Trophoblast cell (in vitro differentiated cells and primary cell): Measurements from ENCODE around the gene DNAAF8.

ENCODE experiments used
- DNase-seq, 2 donors: peaks; one replicate each; pipeline ENCODE4 v3.0.0-alpha.2; 2016
- H2AFZ ChIP-seq: 2 replicates; pipeline ENCODE4 v1.6.1; 2013; ENCODE audit warnings: low read length, moderate library complexity, mild to moderate bottlenecking; ENCODE audit not compliant: insufficient read depth, poor library complexity
- H2AK5ac ChIP-seq: 2 replicates; pipeline ENCODE4 v1.6.1; 2013; ENCODE audit warnings: mild to moderate bottlenecking, low read length
- H2BK120ac ChIP-seq: 2 replicates; pipeline ENCODE4 v1.6.1; 2013; ENCODE audit warnings: low read length, mild to moderate bottlenecking, moderate library complexity; ENCODE audit not compliant: insufficient read depth, poor library complexity
- H2BK12ac ChIP-seq: 2 replicates; pipeline ENCODE4 v1.6.1; 2013; ENCODE audit warnings: mild to moderate bottlenecking, low read length, moderate library complexity
- H2BK5ac ChIP-seq: 2 replicates; pipeline ENCODE4 v1.6.1; 2013; ENCODE audit warnings: low read length, low read depth, moderate library complexity, mild to moderate bottlenecking; ENCODE audit not compliant: poor library complexity
- H3K14ac ChIP-seq: 2 replicates; pipeline ENCODE4 v1.6.1; 2013; ENCODE audit warnings: mild to moderate bottlenecking, low read length
- H3K18ac ChIP-seq: 2 replicates; pipeline ENCODE4 v1.6.1; 2013; ENCODE audit warnings: mild to moderate bottlenecking, low read length
- H3K23ac ChIP-seq: 2 replicates; pipeline ENCODE4 v1.6.1; 2013; ENCODE audit warnings: low read length
- H3K27ac ChIP-seq: 2 replicates; pipeline ENCODE4 v1.5.1; 2013; ENCODE audit warnings: low read depth, mild to moderate bottlenecking, inconsistent platforms, low read length, moderate library complexity
- H3K27me3 ChIP-seq: 2 replicates; pipeline ENCODE4 v1.6.1; 2013; ENCODE audit warnings: inconsistent platforms, mild to moderate bottlenecking, low read length, moderate library complexity; ENCODE audit not compliant: insufficient read depth
- H3K36me3 ChIP-seq, 2 experiments: 1 replicate in 1 of 2; 2 replicates in 1 of 2; pipeline ENCODE4 v1.6.1; 2013; ENCODE audit warnings: low read length in 2 of 2, mild to moderate bottlenecking in 2 of 2, moderate library complexity in 1 of 2; ENCODE audit not compliant: insufficient read depth in 2 of 2, control insufficient read depth in 1 of 2
- H3K4ac ChIP-seq: 2 replicates; pipeline ENCODE4 v1.6.1; 2013; ENCODE audit warnings: low read depth, mild to moderate bottlenecking, low read length, moderate library complexity
- H3K4me1 ChIP-seq, 2 experiments: 1 replicate in 1 of 2; 2 replicates in 1 of 2; pipeline ENCODE4 v1.6.1; 2013; ENCODE audit warnings: low read length in 2 of 2, mild to moderate bottlenecking in 2 of 2, moderate library complexity in 1 of 2; ENCODE audit not compliant: insufficient read depth in 2 of 2, control insufficient read depth in 1 of 2
- H3K4me2 ChIP-seq: 2 replicates; pipeline ENCODE4 v1.6.1; 2013; ENCODE audit warnings: inconsistent platforms, mild to moderate bottlenecking, low read length, moderate library complexity
- H3K4me3 ChIP-seq: 2 replicates; pipeline ENCODE4 v1.5.1; 2013; ENCODE audit warnings: mild to moderate bottlenecking, low read depth, low read length, inconsistent platforms
- H3K79me1 ChIP-seq: one replicate; pipeline ENCODE4 v1.6.1; 2013; ENCODE audit warnings: low read length
- H3K79me2 ChIP-seq: 2 replicates; pipeline ENCODE4 v1.6.1; 2013; ENCODE audit warnings: low read length, mild to moderate bottlenecking; ENCODE audit not compliant: control insufficient read depth, insufficient read depth, poor library complexity
- H3K9ac ChIP-seq: 2 replicates; pipeline ENCODE4 v1.6.1; 2013; ENCODE audit warnings: mild to moderate bottlenecking, low read length
- H3K9me3 ChIP-seq: 2 replicates; pipeline ENCODE4 v1.6.1; 2013; ENCODE audit warnings: low read depth, mild to moderate bottlenecking, control low read depth, inconsistent platforms, low read length; ENCODE audit not compliant: insufficient read depth
- H4K12ac ChIP-seq: 2 replicates; pipeline ENCODE4 v1.6.1; 2013; ENCODE audit warnings: low read depth, mild to moderate bottlenecking, low read length, moderate library complexity
- H4K8ac ChIP-seq: 2 replicates; pipeline ENCODE4 v1.6.1; 2013; ENCODE audit warnings: low read depth, mild to moderate bottlenecking, low read length, moderate library complexity
- H4K91ac ChIP-seq: one replicate; pipeline ENCODE4 v1.6.1; 2013; ENCODE audit warnings: low read depth, mild to moderate bottlenecking, low read length, moderate library complexity
- WGBS: extraction: QIAGEN DNeasy Blood & Tissue Kit; methylation state at CpG from one replicate; pipeline ENCODE4 v1.1.7; 2013; ENCODE audit warnings: missing lambda C conversion rate; ENCODE audit not compliant: insufficient read length, insufficient coverage; ENCODE audit errors: extremely low coverage; 5-methylcytosine and 5-hydroxymethylcytosine counted together

The DNAAF8 gene

DNA sequence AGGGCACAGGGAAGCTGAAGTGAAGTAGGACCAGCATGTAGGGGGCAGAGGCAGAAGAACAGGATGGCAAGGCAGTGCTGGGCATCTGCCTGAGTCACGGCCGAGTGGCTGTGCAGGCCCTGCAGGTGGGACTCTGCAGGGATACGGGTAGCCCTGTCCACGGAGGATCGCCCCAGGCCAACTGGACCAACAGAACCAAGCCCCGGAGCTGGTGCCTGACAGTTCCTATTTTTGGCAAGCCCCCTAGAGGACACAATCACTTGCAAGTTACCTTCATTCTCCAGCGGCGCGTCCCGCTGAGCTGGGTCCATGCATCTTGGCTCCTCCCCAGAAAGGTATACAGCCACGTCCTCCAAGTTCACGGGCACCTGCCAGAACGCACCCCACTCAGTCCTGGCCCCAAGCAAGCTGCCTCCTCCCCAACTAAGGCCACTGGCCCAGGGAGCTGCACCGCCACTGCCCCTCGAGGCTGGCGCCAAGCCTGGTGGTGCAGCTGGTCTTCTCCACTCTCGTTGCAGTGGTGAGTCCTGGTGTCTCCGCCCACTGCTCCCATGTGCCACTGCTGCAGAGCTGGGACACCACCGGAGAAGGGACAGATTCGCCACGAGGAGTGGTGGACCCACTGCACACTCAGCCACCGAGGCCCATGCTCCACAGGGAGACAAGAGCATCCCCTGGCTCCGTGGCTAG lies 26.0 kb downstream of the DNAAF8 start:
- no peaks in the 10 kb centered on the region for H3K27me3 ChIP-seq
- no peaks in the 10 kb centered on the region for H3K79me1 ChIP-seq
- H3K14ac ChIP-seq = no peak overlapping the region
- H2AFZ ChIP-seq = no peak overlapping the region
- WGBS = no CpG with 5 or more reads among the region's 23 CpGs
- H3K4me1 ChIP-seq = no peaks in the 10 kb centered on the region
- H3K9ac ChIP-seq = no peak overlapping the region
- H2BK12ac ChIP-seq = no peak overlapping the region
- no peak overlapping the region for H3K4ac ChIP-seq
- H3K27ac ChIP-seq = no peak overlapping the region
- no peaks in the 10 kb centered on the region for H3K79me2 ChIP-seq
- no peak overlapping the region for H2AK5ac ChIP-seq
- H4K91ac ChIP-seq = no peak overlapping the region
- no peak overlapping the region for H3K4me2 ChIP-seq
- DNase-seq = peak in 1 of 2 donors; percentile 31
- no peak overlapping the region for H2BK120ac ChIP-seq
- no peak overlapping the region for H4K12ac ChIP-seq
- H3K18ac ChIP-seq = no peak overlapping the region
- peaks cover 2% of the 10 kb centered on the region for H3K9me3 ChIP-seq
- H3K4me3 ChIP-seq = no peak overlapping the region
- no peak overlapping the region for H4K8ac ChIP-seq
- no peak overlapping the region for H2BK5ac ChIP-seq
- no peak overlapping the region for H3K23ac ChIP-seq
- H3K36me3 ChIP-seq = peaks cover 62 to 73% of the 10 kb centered on the region in 2 experiments

DNA sequence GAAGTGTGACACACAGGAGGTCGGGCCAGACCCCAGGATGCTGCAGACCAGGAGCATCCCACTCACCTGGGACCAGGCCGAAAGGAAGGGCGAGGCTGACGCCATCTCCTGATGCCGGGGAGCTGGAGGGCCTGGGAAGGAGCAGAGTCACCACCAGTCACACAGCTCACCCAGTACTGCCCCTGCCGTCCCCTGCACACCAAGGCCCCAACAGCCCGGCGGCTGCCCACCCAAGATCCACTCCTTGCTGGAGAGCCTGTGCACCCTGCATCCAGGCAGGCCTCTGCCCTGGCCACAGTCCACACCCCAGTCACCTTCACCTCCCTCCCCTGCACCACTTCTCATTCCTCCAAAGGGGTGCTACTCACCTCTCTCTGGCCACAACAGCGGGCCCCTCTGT lies 27.9 kb downstream of the DNAAF8 start:
- no peak overlapping the region for H3K27ac ChIP-seq
- H3K36me3 ChIP-seq = peaks cover 61 to 65% of the 10 kb centered on the region in 2 experiments
- peaks cover 3 to 10% of the 10 kb centered on the region in 2 experiments for H3K4me1 ChIP-seq
- H2BK5ac ChIP-seq = no peak overlapping the region
- H3K79me2 ChIP-seq = peaks cover 5% of the 10 kb centered on the region
- no peak overlapping the region for H3K4me2 ChIP-seq
- H3K9ac ChIP-seq = no peak overlapping the region
- H3K4me3 ChIP-seq = no peak overlapping the region
- H2AK5ac ChIP-seq = no peak overlapping the region
- H4K8ac ChIP-seq = no peak overlapping the region
- no CpG with 5 or more reads among the region's 9 CpGs for WGBS
- H2BK12ac ChIP-seq = no peak overlapping the region
- H2BK120ac ChIP-seq = no peak overlapping the region
- no peak for DNase-seq
- no peak overlapping the region for H3K18ac ChIP-seq
- no peaks in the 10 kb centered on the region for H3K27me3 ChIP-seq
- peaks cover under 1% of the 10 kb centered on the region for H3K9me3 ChIP-seq
- no peak overlapping the region for H3K23ac ChIP-seq
- H2AFZ ChIP-seq = no peak overlapping the region
- H3K14ac ChIP-seq = no peak overlapping the region
- no peak overlapping the region for H3K4ac ChIP-seq
- peaks cover 3% of the 10 kb centered on the region for H3K79me1 ChIP-seq
- H4K91ac ChIP-seq = no peak overlapping the region
- H4K12ac ChIP-seq = no peak overlapping the region

DNA sequence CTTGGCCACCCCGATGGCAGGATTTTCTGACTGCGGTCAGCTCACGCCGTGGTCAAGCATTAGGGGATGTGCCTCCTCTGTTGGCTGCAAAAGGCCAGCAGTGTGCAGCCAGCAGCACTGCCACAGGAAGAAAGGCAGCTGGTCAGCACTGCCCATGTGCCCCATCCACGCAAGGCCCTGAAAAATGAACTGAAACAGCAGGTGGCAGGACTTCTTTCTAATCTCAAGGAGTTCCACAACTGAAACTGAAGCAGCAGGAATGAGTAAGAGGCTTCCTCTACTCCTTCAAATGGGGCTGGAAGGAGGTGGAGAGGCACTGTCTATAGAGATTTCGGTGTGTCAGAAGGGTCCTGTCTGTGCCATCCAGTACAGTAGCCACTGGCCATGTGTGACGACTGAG lies 29.5 kb downstream of the DNAAF8 start:
- Histone ChIP-seq H3K79me1 (peaks cover 6% of the 10 kb centered on the region), H2AK5ac (no peak overlapping the region), H4K12ac (no peak overlapping the region), H4K8ac (no peak overlapping the region), H3K4ac (no peak overlapping the region), H2BK5ac (no peak overlapping the region), H3K36me3 (peaks cover 50 to 57% of the 10 kb centered on the region in 2 experiments), H3K18ac (peak overlapping the region; percentile 3), H3K27ac (no peak overlapping the region), H3K4me3 (no peak overlapping the region), H3K9me3 (peaks cover 2% of the 10 kb centered on the region), H3K14ac (no peak overlapping the region), H3K4me1 (peaks cover 6 to 14% of the 10 kb centered on the region in 2 experiments), H4K91ac (no peak overlapping the region), H2AFZ (no peak overlapping the region), H3K79me2 (peaks cover 5% of the 10 kb centered on the region), H3K4me2 (no peak overlapping the region), H2BK120ac (no peak overlapping the region), H2BK12ac (no peak overlapping the region), H3K9ac (no peak overlapping the region), H3K27me3 (no peaks in the 10 kb centered on the region), H3K23ac (no peak overlapping the region)
- no peak for DNase-seq
- WGBS = no CpG with 5 or more reads among the region's 7 CpGs

DNA sequence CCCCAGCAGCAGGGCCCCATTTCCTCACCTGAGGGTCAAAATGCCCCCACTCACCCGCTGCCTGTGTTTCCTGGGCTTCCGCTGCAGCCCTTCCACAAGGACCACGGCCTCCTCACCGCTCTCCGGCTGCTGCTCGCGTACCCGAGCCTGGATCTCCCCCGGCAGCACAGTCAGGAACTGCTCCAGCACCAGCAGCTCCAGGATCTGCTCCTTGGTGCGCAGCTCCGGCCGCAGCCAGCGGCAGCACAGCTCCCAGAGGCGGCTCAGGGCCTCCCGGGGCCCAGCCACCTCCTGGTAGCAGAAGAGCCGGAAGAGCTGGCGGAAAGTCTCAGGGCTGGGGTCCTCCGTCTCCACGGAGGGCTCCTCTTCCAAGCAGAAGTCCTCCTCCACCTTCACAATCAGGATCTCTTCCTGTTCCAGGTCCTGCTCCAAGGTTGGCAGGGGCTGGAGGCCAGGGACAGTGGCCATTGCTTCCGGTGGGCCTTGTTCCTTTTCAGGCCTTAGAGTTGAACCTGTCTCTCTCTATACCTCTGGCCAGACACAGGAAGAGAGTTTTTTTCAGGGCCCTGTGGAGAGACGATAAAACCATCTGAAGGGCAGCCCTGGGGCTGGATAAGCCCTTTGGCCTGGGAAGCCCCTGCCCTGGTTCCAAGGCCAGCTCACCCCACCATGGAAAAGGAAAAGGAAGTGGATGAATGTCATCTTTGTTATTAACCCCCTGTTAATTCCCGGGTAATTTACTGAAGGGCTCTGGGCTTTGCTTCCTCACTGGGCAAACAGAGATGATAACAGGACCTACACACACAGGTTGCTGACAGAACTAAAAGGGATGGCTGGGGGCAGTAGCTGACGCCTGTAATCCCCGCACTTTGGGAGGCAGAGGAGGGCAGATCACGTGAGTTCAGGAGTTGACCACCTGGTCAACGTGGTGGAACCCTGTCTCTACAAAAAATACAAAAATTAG lies 31.5 kb downstream of the DNAAF8 start:
- H3K4me2 ChIP-seq = peak overlapping the region; percentile 73
- H3K18ac ChIP-seq = peak overlapping the region; percentile 1
- H3K9me3 ChIP-seq = peaks cover 2% of the 10 kb centered on the region
- no peak overlapping the region for H3K14ac ChIP-seq
- H2BK5ac ChIP-seq = no peak overlapping the region
- no peak overlapping the region for H3K23ac ChIP-seq
- no peak overlapping the region for H2AFZ ChIP-seq
- peak overlapping the region; percentile 75 for H3K4ac ChIP-seq
- peaks cover 9% of the 10 kb centered on the region for H3K79me1 ChIP-seq
- WGBS = no CpG with 5 or more reads among the region's 26 CpGs
- peaks cover 9 to 14% of the 10 kb centered on the region in 2 experiments for H3K4me1 ChIP-seq
- no peak overlapping the region for H2AK5ac ChIP-seq
- H2BK12ac ChIP-seq = no peak overlapping the region
- H2BK120ac ChIP-seq = no peak overlapping the region
- no peak overlapping the region for H3K27ac ChIP-seq
- peaks cover 7% of the 10 kb centered on the region for H3K79me2 ChIP-seq
- no peaks in the 10 kb centered on the region for H3K27me3 ChIP-seq
- no peak for DNase-seq
- H3K4me3 ChIP-seq = no peak overlapping the region
- no peak overlapping the region for H3K9ac ChIP-seq
- no peak overlapping the region for H4K91ac ChIP-seq
- H3K36me3 ChIP-seq = peaks cover 35 to 40% of the 10 kb centered on the region in 2 experiments
- H4K12ac ChIP-seq = no peak overlapping the region
- no peak overlapping the region for H4K8ac ChIP-seq
